Spleen (tissue), 11 donors: Measurements from ENCODE around the gene TTI1. TPM values are rescaled to one million over a fixed set of nuclear protein-coding genes. Genes with fewer than 3 reads are reported as not detected.

Experiments used
- DNase-seq: peaks from one replicate; pipeline ENCODE4 v3.0.0-alpha.2; 2020
- H3K27ac ChIP-seq, 8 donors: fragments of 200-600 bp; sonication (generic) in 7 of 8; 1 replicate in 4 of 8; 2 replicates in 4 of 8; pipeline versions ENCODE4 v1.5.0 to v1.8.0; 2016 to 2021; ENCODE audit warnings: inconsistent platforms in 4 of 8, mild to moderate bottlenecking in 4 of 8, moderate library complexity in 1 of 8
- H3K27me3 ChIP-seq, 7 donors: fragments of 200-600 bp; sonication (generic) in 6 of 7; replicated peaks in 1 of 7; 1 replicate in 4 of 7; 2 replicates in 3 of 7; pipeline versions ENCODE4 v1.5.0 to v1.8.0; 2016 to 2021; ENCODE audit warnings: inconsistent platforms in 3 of 7, mild to moderate bottlenecking in 1 of 7
- H3K36me3 ChIP-seq, 6 donors: fragments of 200-600 bp; sonication (generic) in 5 of 6; 1 replicate in 4 of 6; 2 replicates in 2 of 6; pipeline versions ENCODE4 v1.5.0 to v1.8.0; 2016 to 2021; ENCODE audit warnings: inconsistent platforms in 2 of 6
- H3K4me1 ChIP-seq, 6 donors: fragments of 200-600 bp; sonication (generic) in 5 of 6; 1 replicate in 3 of 6; 2 replicates in 3 of 6; pipeline versions ENCODE4 v1.5.0 to v1.8.0; 2016 to 2021; ENCODE audit warnings: inconsistent platforms in 3 of 6
- H3K4me3 ChIP-seq, 8 donors: fragments of 200-600 bp; sonication (generic) in 7 of 8; 1 replicate in 4 of 8; 2 replicates in 4 of 8; pipeline versions ENCODE4 v1.5.0 to v1.8.0; 2016 to 2021; ENCODE audit warnings: inconsistent platforms in 4 of 8, mild to moderate bottlenecking in 4 of 8, moderate library complexity in 2 of 8
- H3K9me3 ChIP-seq, 8 donors: fragments of 200-600 bp; sonication (generic) in 7 of 8; 1 replicate in 4 of 8; 2 replicates in 4 of 8; pipeline versions ENCODE4 v1.5.0 to v1.8.0; 2016 to 2021; ENCODE audit warnings: inconsistent platforms in 4 of 8
- POLR2A ChIP-seq, 3 donors: fragments of 450-650 bp; IDR thresholded peaks; one replicate each; pipeline ENCODE4 v1.5.1; 2017; ENCODE audit warnings: antibody characterized with exemption in 3 of 3, mild to moderate bottlenecking in 1 of 3
- POLR2AphosphoS5 ChIP-seq, 3 donors: sonication (generic); formaldehyde crosslinking; IDR thresholded peaks; one replicate each; pipeline ENCODE4 v1.5.1; 2017; ENCODE audit warnings: antibody characterized with exemption in 3 of 3
- WGBS, 5 donors: extraction: QIAGEN DNeasy Blood & Tissue Kit in 3 of 5; methylation state at CpG; one replicate each; pipeline versions ENCODE4 v1.1.5 to v1.1.7; 2013 to 2018; 5-methylcytosine and 5-hydroxymethylcytosine counted together
- intact Hi-C: fragments of 100-400 bp; cut with DNase I; formaldehyde crosslinking; loops from one replicate; pipeline ENCODE4 v1.15.0; 2023; ENCODE audit warnings: low total_unique reads
- polyA plus RNA-seq, 3 donors: library from polyadenylated mRNA; stranded (reverse); fragments of 200-250 nt; gene quantifications; one replicate each; pipeline ENCODE4 v1.2.1, GENCODE V29; 2013
- total RNA-seq, 7 donors: library from RNA; depleted of rRNA in 3 of 7; stranded (reverse); fragments of >200 nt in 3 of 7; fragmentation: NEBNext Ultra II Directional in 4 of 7; extraction: Animal tissue kit (Norgen Biotek cat#: 25700) in 4 of 7; gene quantifications; one replicate each; pipeline versions ENCODE4 v1.1.0 to v1.2.1, GENCODE V29; 2016 to 2021
- TF ChIP-seq, protein P1 (sequence below), 11 experiments: fragments of 200-600 bp in 7 of 11; fragments of 450-650 bp in 4 of 11; sonication (generic) in 4 of 11; IDR thresholded peaks in 8 of 11; conservative IDR thresholded peaks in 3 of 11; 1 replicate in 7 of 11; 2 replicates in 4 of 11; pipeline versions ENCODE4 v1.4.0 to v1.8.0; 2016 to 2021; ENCODE audit warnings: antibody characterized with exemption in 11 of 11, inconsistent platforms in 4 of 11, mild to moderate bottlenecking in 1 of 11
- donor health status: healthy with polysubstance abuse.
- donor health status: DM: no; HTN: no; CAD: no; lungs with moderate emphysema.
- donor health status: DM: no; HTN: no; CAD: no.
- donor health status: Bipolar disorder and iron deficiency.
- donor health status: healthy.
- donor health status: DM: no; HTN: no; CAD: no.
- donor health status: DM: yes; HTN: yes; CAD: no.

TTI1 gene
- total and polyA plus RNA-seq, 10 donors = 5.9 to 25.2 (median 19.1) TPM

DNA sequence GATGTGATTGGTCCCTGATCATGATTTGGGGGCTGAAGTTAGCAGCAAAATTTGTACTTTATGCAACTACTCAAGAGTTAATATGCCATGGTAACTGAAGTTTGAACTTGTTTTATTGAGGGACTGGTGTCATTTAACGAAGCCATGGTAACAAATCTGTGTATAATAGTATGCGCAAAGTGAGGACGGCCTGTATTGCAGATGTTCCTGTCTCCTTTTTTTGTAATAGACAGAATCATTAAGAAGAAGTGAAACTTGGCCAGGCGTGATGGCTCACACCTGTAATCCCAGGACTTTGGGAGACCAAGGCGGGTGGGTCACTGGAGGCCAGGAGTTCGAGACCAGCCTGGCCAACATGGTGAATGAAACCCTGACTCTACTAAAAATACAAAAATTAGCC, 22.6 kb upstream of the TTI1 start:
- WGBS, 5 donors = 78 to 92% (median 89%) methylated on average over 6 of the region's 6 CpGs
- H3K27ac ChIP-seq = no peak overlapping the region
- H3K4me3 ChIP-seq = no peak overlapping the region
- peaks cover 3 to 95% (median 50%) of the 10 kb centered on the region in 6 donors for H3K36me3 ChIP-seq
- TF ChIP-seq POLR2A (IDR thresholded peaks at IDR 0.05) (no peak), POLR2AphosphoS5 (IDR thresholded peaks at IDR 0.05) (no peak)
- TF ChIP-seq, protein P1, sequence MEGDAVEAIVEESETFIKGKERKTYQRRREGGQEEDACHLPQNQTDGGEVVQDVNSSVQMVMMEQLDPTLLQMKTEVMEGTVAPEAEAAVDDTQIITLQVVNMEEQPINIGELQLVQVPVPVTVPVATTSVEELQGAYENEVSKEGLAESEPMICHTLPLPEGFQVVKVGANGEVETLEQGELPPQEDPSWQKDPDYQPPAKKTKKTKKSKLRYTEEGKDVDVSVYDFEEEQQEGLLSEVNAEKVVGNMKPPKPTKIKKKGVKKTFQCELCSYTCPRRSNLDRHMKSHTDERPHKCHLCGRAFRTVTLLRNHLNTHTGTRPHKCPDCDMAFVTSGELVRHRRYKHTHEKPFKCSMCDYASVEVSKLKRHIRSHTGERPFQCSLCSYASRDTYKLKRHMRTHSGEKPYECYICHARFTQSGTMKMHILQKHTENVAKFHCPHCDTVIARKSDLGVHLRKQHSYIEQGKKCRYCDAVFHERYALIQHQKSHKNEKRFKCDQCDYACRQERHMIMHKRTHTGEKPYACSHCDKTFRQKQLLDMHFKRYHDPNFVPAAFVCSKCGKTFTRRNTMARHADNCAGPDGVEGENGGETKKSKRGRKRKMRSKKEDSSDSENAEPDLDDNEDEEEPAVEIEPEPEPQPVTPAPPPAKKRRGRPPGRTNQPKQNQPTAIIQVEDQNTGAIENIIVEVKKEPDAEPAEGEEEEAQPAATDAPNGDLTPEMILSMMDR (IDR thresholded peaks at IDR 0.05 in 8 of 11, conservative IDR thresholded peaks at IDR 0.05 in 3 of 11) = no peak
- intact Hi-C loops = loop anchor here (5.0 kb wide), 1 partner anchor 166 kb away; no protein-coding TSS in a partner anchor
- no peaks in the 10 kb centered on the region for H3K9me3 ChIP-seq
- DNase-seq = no peak
- H3K4me1 ChIP-seq = peaks cover 3 to 32% (median 9%) of the 10 kb centered on the region in 6 donors
- H3K27me3 ChIP-seq = no peaks in the 10 kb centered on the region

- DNase-seq = no peak
- H3K36me3 ChIP-seq = peaks cover 2 to 95% (median 47%) of the 10 kb centered on the region in 6 donors
- H3K4me3 ChIP-seq = no peak overlapping the region
- WGBS, 5 donors = 62 to 84% (median 69%) methylated on average over 4 of the region's 4 CpGs
- H3K4me1 ChIP-seq = peaks cover 3 to 27% (median 9%) of the 10 kb centered on the region in 6 donors
- TF ChIP-seq, protein P1 (IDR thresholded peaks at IDR 0.05 in 8 of 11, conservative IDR thresholded peaks at IDR 0.05 in 3 of 11) = no peak
- TF ChIP-seq POLR2A (IDR thresholded peaks at IDR 0.05) (no peak), POLR2AphosphoS5 (IDR thresholded peaks at IDR 0.05) (no peak)
- no peaks in the 10 kb centered on the region for H3K9me3 ChIP-seq
- no peaks in the 10 kb centered on the region for H3K27me3 ChIP-seq
- intact Hi-C loops = loop anchor here (5.0 kb wide), 1 partner anchor 167 kb away; no protein-coding TSS in a partner anchor
- H3K27ac ChIP-seq = no peak overlapping the region
Measured at GRCh38 chr20:38055294-38055693, 22.0 kb upstream of the TTI1 start.

DNA sequence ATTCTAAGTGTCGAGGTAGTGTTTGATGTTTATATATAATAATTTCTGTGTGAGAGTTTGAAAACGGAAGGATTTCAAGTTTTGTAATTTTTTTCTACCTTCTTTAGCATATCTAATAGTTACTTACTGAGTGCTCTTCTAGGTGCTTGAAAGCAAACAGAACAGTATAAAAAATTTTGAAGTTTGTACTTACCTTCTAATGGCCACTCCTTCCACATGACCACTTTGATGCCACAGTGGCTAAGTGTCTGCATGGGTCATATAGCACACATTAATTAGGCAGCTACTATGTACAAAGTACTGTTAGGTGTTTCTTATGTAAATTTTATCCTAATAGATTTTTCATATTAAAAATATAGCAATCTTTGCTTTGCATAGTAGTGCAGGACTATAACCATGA, 21.4 kb upstream of the TTI1 start:
- H3K4me3 ChIP-seq = no peak overlapping the region
- no peak for DNase-seq

GRCh38 chr20:38052870-38053269, 19.6 kb upstream of the TTI1 start:
- no peak for DNase-seq
- WGBS, 5 donors = 79 to 94% (median 90%) methylated on average over 2 of the region's 2 CpGs
- Histone ChIP-seq H3K27ac (no peak overlapping the region), H3K27me3 (no peaks in the 10 kb centered on the region), H3K36me3 (peaks cover 0 to 94% (median 41%) of the 10 kb centered on the region in 6 donors), H3K4me3 (no peak overlapping the region), H3K4me1 (peaks cover 3 to 27% (median 9%) of the 10 kb centered on the region in 6 donors), H3K9me3 (no peaks in the 10 kb centered on the region)
- intact Hi-C loops = no loop called here
- TF ChIP-seq POLR2AphosphoS5 (IDR thresholded peaks at IDR 0.05) (no peak), POLR2A (IDR thresholded peaks at IDR 0.05) (no peak)
- TF ChIP-seq, protein P1 (IDR thresholded peaks at IDR 0.05 in 8 of 11, conservative IDR thresholded peaks at IDR 0.05 in 3 of 11) = no peak

More for the DNA sequence above, 21.4 kb upstream of the TTI1 start:
- H3K27me3 ChIP-seq = no peaks in the 10 kb centered on the region
- H3K9me3 ChIP-seq = no peaks in the 10 kb centered on the region
- TF ChIP-seq, protein P1 (IDR thresholded peaks at IDR 0.05 in 8 of 11, conservative IDR thresholded peaks at IDR 0.05 in 3 of 11) = no peak
- TF ChIP-seq POLR2AphosphoS5 (IDR thresholded peaks at IDR 0.05) (no peak), POLR2A (IDR thresholded peaks at IDR 0.05) (no peak)
- H3K36me3 ChIP-seq = peaks cover 0 to 95% (median 46%) of the 10 kb centered on the region in 6 donors
- intact Hi-C loops = loop anchor here (5.0 kb wide), 1 partner anchor 168 kb away; no protein-coding TSS in a partner anchor
- H3K27ac ChIP-seq = no peak overlapping the region
- H3K4me1 ChIP-seq = peaks cover 3 to 27% (median 9%) of the 10 kb centered on the region in 6 donors
- 89 to 98% (median 92%) methylated on average over 2 of the region's 2 CpGs for WGBS, 5 donors
